ENCODE data around the gene DPEP1. TPM values are rescaled to one million over a fixed set of nuclear protein-coding genes. Genes with fewer than 3 reads are reported as not detected.

The DPEP1 gene
- total RNA-seq, 1 donor from 2014 or later, result not detected

- no peaks in the 10 kb centered on the region for H3K36me3 Mint-ChIP-seq (ENCODE audit: low read depth)
- peaks cover 20% of the 10 kb centered on the region for H3K4me1 Mint-ChIP-seq (ENCODE audit: low read depth)
- no peak for DNase-seq (ENCODE audit: low spot score)
- H3K4me3 Mint-ChIP-seq (ENCODE audit: unreplicated experiment), result no peak overlapping the region
- H3K27me3 Mint-ChIP-seq (ENCODE audit: low read depth), result no peaks in the 10 kb centered on the region
- no peak overlapping the region for H3K27ac Mint-ChIP-seq (ENCODE audit: unreplicated experiment)
- no peak for TF ChIP-seq CTCF (IDR thresholded peaks at IDR 0.05)
- H3K9me3 Mint-ChIP-seq (ENCODE audit: low read depth), result no peaks in the 10 kb centered on the region
These were observed 41.4 kb upstream of the DPEP1 start for GRCh38 chr16:89572073-89572484.

GRCh38 chr16:89572485-89573205, 40.8 kb upstream of the DPEP1 start:
- Mint-ChIP-seq H3K4me1 (ENCODE audit: low read depth) (peaks cover 21% of the 10 kb centered on the region), H3K27ac (ENCODE audit: unreplicated experiment) (no peak overlapping the region), H3K4me3 (ENCODE audit: unreplicated experiment) (no peak overlapping the region), H3K9me3 (ENCODE audit: low read depth) (no peaks in the 10 kb centered on the region), H3K36me3 (ENCODE audit: low read depth) (no peaks in the 10 kb centered on the region), H3K27me3 (ENCODE audit: low read depth) (no peaks in the 10 kb centered on the region)
- no peak for TF ChIP-seq CTCF (IDR thresholded peaks at IDR 0.05)
- DNase-seq (ENCODE audit: low spot score), result no peak

GRCh38 chr16:89573826-89574680, 39.4 kb upstream of the DPEP1 start:
- TF ChIP-seq CTCF (IDR thresholded peaks at IDR 0.05), result no peak
- no peaks in the 10 kb centered on the region for H3K36me3 Mint-ChIP-seq (ENCODE audit: low read depth)
- H3K4me3 Mint-ChIP-seq (ENCODE audit: unreplicated experiment), result no peak overlapping the region
- no peaks in the 10 kb centered on the region for H3K9me3 Mint-ChIP-seq (ENCODE audit: low read depth)
- peak overlapping the region; percentile 10 for H3K27ac Mint-ChIP-seq (ENCODE audit: unreplicated experiment)
- no peak for DNase-seq (ENCODE audit: low spot score)
- H3K4me1 Mint-ChIP-seq (ENCODE audit: low read depth), result peaks cover 20% of the 10 kb centered on the region
- H3K27me3 Mint-ChIP-seq (ENCODE audit: low read depth), result no peaks in the 10 kb centered on the region

GRCh38 chr16:89574681-89575246, 38.7 kb upstream of the DPEP1 start:
- Mint-ChIP-seq H3K9me3 (ENCODE audit: low read depth) (no peaks in the 10 kb centered on the region), H3K4me1 (ENCODE audit: low read depth) (peaks cover 20% of the 10 kb centered on the region), H3K27ac (ENCODE audit: unreplicated experiment) (no peak overlapping the region), H3K4me3 (ENCODE audit: unreplicated experiment) (peak overlapping the region; percentile 57), H3K36me3 (ENCODE audit: low read depth) (no peaks in the 10 kb centered on the region), H3K27me3 (ENCODE audit: low read depth) (no peaks in the 10 kb centered on the region)
- DNase-seq (ENCODE audit: low spot score), result no peak
- TF ChIP-seq CTCF (IDR thresholded peaks at IDR 0.05), result peak; percentile 87
